WTC11 (cell line): ENCODE results near the gene NKD1. TPM values are rescaled to one million over a fixed set of nuclear protein-coding genes. Genes with fewer than 3 reads are reported as not detected.

Experiments used
- ATAC-seq: fragments of 200-7000 bp; cut with Tn5 transposase; 2 replicates; pipeline ENCODE4 v1.10.0; 2021; ENCODE audit warnings: mild to moderate bottlenecking, moderate library complexity
- CTCF ChIA-PET: fragments of 300-600 bp; sonication (Branson Sonifier 250); formaldehyde crosslinking; loops from one replicate; lab custom pipeline; 2021; ENCODE audit warnings: antibody characterized with exemption; lab: Charles Lee
- POLR2A ChIA-PET: fragments of 350-600 bp; sonication (Branson Sonifier 250); formaldehyde crosslinking; loops from one replicate; lab custom pipeline; 2021; ENCODE audit warnings: antibody characterized with exemption; lab: Charles Lee
- DNase-seq: peaks from one replicate; pipeline ENCODE4 v3.0.0; 2021; ENCODE audit warnings: low spot score
- H3K27ac Mint-ChIP-seq: 2 replicates; pipeline ENCODE4 v1.8.0; 2021; ENCODE audit warnings: mixed read lengths
- H3K27me3 Mint-ChIP-seq: 2 replicates; pipeline ENCODE4 v1.8.0; 2021; ENCODE audit warnings: low read depth, mild to moderate bottlenecking, moderate library complexity, mixed read lengths
- H3K36me3 Mint-ChIP-seq: 2 replicates; pipeline ENCODE4 v1.8.0; 2021; ENCODE audit warnings: mixed read lengths
- H3K4me1 Mint-ChIP-seq: 2 replicates; pipeline ENCODE4 v1.8.0; 2022; ENCODE audit warnings: mixed read lengths
- H3K4me3 Mint-ChIP-seq: 2 replicates; pipeline ENCODE4 v1.8.0; 2021; ENCODE audit warnings: mild to moderate bottlenecking, moderate library complexity, mixed read lengths
- H3K9me3 Mint-ChIP-seq: 2 replicates; pipeline ENCODE4 v1.8.0; 2021; ENCODE audit warnings: mixed read lengths
- AFF4 ChIP-seq: sonication (generic); formaldehyde crosslinking; IDR thresholded peaks from 2 replicates; pipeline ENCODE4 v1.8.1; 2023; ENCODE audit warnings: mild to moderate bottlenecking, missing genetic modification reagents, borderline replicate concordance
- ATF3 ChIP-seq: sonication (generic); formaldehyde crosslinking; conservative IDR thresholded peaks from 2 replicates; pipeline ENCODE4 v1.8.1; 2022; ENCODE audit warnings: mild to moderate bottlenecking, missing genetic modification reagents
- CDX4 ChIP-seq: fragments of 250-450 bp; sonication (Bioruptor Pico); IDR thresholded peaks from 2 replicates; pipeline ENCODE4 v1.9.0; 2021; ENCODE audit warnings: moderate library complexity, mild to moderate bottlenecking, inconsistent platforms, borderline replicate concordance
- ESRRA ChIP-seq: sonication (generic); formaldehyde crosslinking; IDR thresholded peaks from 2 replicates; pipeline ENCODE4 v1.8.1; 2022; ENCODE audit warnings: mild to moderate bottlenecking, missing genetic modification reagents, borderline replicate concordance
- FOXJ3 ChIP-seq: sonication (generic); formaldehyde crosslinking; IDR thresholded peaks from 2 replicates; pipeline ENCODE4 v1.9.0; 2021; ENCODE audit warnings: missing genetic modification reagents, mild to moderate bottlenecking, borderline replicate concordance
- FOXK1 ChIP-seq: sonication (generic); formaldehyde crosslinking; IDR thresholded peaks from 2 replicates; pipeline ENCODE4 v1.8.0; 2022; ENCODE audit warnings: mild to moderate bottlenecking, moderate library complexity, missing genetic modification reagents
- JAZF1 ChIP-seq: fragments of 250-450 bp; sonication (Bioruptor Pico); IDR thresholded peaks from 2 replicates; pipeline ENCODE4 v1.9.0; 2021; ENCODE audit warnings: moderate library complexity, mild to moderate bottlenecking, inconsistent platforms
- OVOL2 ChIP-seq: fragments of 250-450 bp; sonication (Bioruptor Pico); IDR thresholded peaks from 2 replicates; pipeline ENCODE4 v1.9.0; 2021; ENCODE audit warnings: mild to moderate bottlenecking, borderline replicate concordance
- PRRX2 ChIP-seq: fragments of 250-450 bp; sonication (Bioruptor Pico); IDR thresholded peaks from 2 replicates; pipeline ENCODE4 v1.8.0; 2021; ENCODE audit warnings: mild to moderate bottlenecking
- SOX15 ChIP-seq: fragments of 250-450 bp; sonication (Bioruptor Pico); IDR thresholded peaks from 2 replicates; pipeline ENCODE4 v1.9.0; 2021; ENCODE audit warnings: mild to moderate bottlenecking
- TEAD4 ChIP-seq: sonication (generic); formaldehyde crosslinking; IDR thresholded peaks from 2 replicates; pipeline ENCODE4 v1.8.0; 2022; ENCODE audit warnings: mild to moderate bottlenecking, missing genetic modification reagents
- USF1 ChIP-seq: sonication (generic); formaldehyde crosslinking; IDR thresholded peaks from 2 replicates; pipeline ENCODE4 v1.8.0; 2022; ENCODE audit warnings: mild to moderate bottlenecking, missing genetic modification reagents
- ZBTB43 ChIP-seq: sonication (generic); formaldehyde crosslinking; IDR thresholded peaks from 2 replicates; pipeline ENCODE4 v1.8.1; 2023; ENCODE audit warnings: mild to moderate bottlenecking, missing genetic modification reagents
- ZNF232 ChIP-seq: sonication (generic); formaldehyde crosslinking; IDR thresholded peaks from 2 replicates; pipeline ENCODE4 v1.8.0; 2022; ENCODE audit warnings: mild to moderate bottlenecking, missing genetic modification reagents
- ZNF423 ChIP-seq: fragments of 250-450 bp; sonication (Bioruptor Pico); IDR thresholded peaks from 2 replicates; pipeline ENCODE4 v2.1.2; 2022; ENCODE audit warnings: mild to moderate bottlenecking, moderate library complexity
- ZNF671 ChIP-seq: fragments of 250-450 bp; sonication (Bioruptor Pico); IDR thresholded peaks from 2 replicates; pipeline ENCODE4 v1.8.0; 2021; ENCODE audit warnings: mild to moderate bottlenecking
- total RNA-seq: library from RNA; stranded (reverse); gene quantifications from 3 replicates; pipeline ENCODE4 v1.2.3, GENCODE V29; 2021

Gene NKD1
- total RNA-seq, 1 experiment from 2014 or later = 6.0 TPM

- TF ChIP-seq CDX4 (no peak), AFF4 (CRISPR knock-in tag) (no peak), ZNF232 (CRISPR knock-in tag) (no peak)
These were observed 90.8 kb downstream of the NKD1 start (continued) for GRCh38 chr16:50638816-50639670.

GRCh38 chr16:50640391-50640790 is 92.2 kb downstream of the NKD1 start:
- no peak for ATAC-seq
- no peaks in the 10 kb centered on the region for H3K36me3 Mint-ChIP-seq
- POLR2A ChIA-PET = no interaction called here
- TF ChIP-seq ZNF232 (CRISPR knock-in tag) (no peak), ZBTB43 (CRISPR knock-in tag) (no peak), FOXK1 (CRISPR knock-in tag) (no peak), FOXJ3 (CRISPR knock-in tag) (no peak), SOX15 (no peak), JAZF1 (no peak)
- TF ChIP-seq, all 79 proteins: peak for 0
- peaks cover 8% of the 10 kb centered on the region for H3K4me1 Mint-ChIP-seq
- DNase-seq = no peak
- H3K9me3 Mint-ChIP-seq = no peaks in the 10 kb centered on the region
- CTCF ChIA-PET = interaction anchor here (0.6 to 1.7 kb wide), 4 partner anchors 46 to 166 kb away, joined by 3 to 6 read pairs (median 4); no protein-coding TSS in a partner anchor
- H3K27me3 Mint-ChIP-seq = no peaks in the 10 kb centered on the region
- no peak overlapping the region for H3K27ac Mint-ChIP-seq
- no peak overlapping the region for H3K4me3 Mint-ChIP-seq

GRCh38 chr16:50640919-50641817 is 93.0 kb downstream of the NKD1 start:
- no peak overlapping the region for H3K27ac Mint-ChIP-seq
- no peaks in the 10 kb centered on the region for H3K27me3 Mint-ChIP-seq
- TF ChIP-seq ATF3 = no peak

GRCh38 chr16:50641818-50642187 is 93.6 kb downstream of the NKD1 start:
- H3K36me3 Mint-ChIP-seq = no peaks in the 10 kb centered on the region
- H3K27me3 Mint-ChIP-seq = no peaks in the 10 kb centered on the region
- no peak overlapping the region for H3K4me3 Mint-ChIP-seq
- H3K4me1 Mint-ChIP-seq = peaks cover 15% of the 10 kb centered on the region
- no peak for DNase-seq
- no peaks in the 10 kb centered on the region for H3K9me3 Mint-ChIP-seq
- ChIA-PET CTCF (interaction anchor here (1.7 kb wide), 1 partner anchor 48 kb away, joined by 6 read pairs; no protein-coding TSS in a partner anchor), POLR2A (no interaction called here)
- no peak overlapping the region for H3K27ac Mint-ChIP-seq
- ATAC-seq = no peak
- TF ChIP-seq ZNF232 (CRISPR knock-in tag) (no peak), ESRRA (CRISPR knock-in tag) (no peak), TEAD4 (CRISPR knock-in tag) (no peak), ZNF671 (CRISPR knock-in tag) (no peak), OVOL2 (CRISPR knock-in tag) (no peak), FOXJ3 (CRISPR knock-in tag) (no peak), ZNF423 (CRISPR knock-in tag) (no peak), USF1 (no peak), AFF4 (CRISPR knock-in tag) (no peak), PRRX2 (CRISPR knock-in tag) (no peak)

More at GRCh38 chr16:50640919-50641817, 93.0 kb downstream of the NKD1 start:
- DNase-seq (no peak), ATAC-seq (no peak)
- Mint-ChIP-seq H3K4me1 (peaks cover 14% of the 10 kb centered on the region), H3K4me3 (no peak overlapping the region), H3K9me3 (no peaks in the 10 kb centered on the region), H3K36me3 (no peaks in the 10 kb centered on the region)
- ChIA-PET POLR2A (no interaction called here), CTCF (interaction anchor here (1.7 kb wide), 1 partner anchor 47 kb away, joined by 6 read pairs; no protein-coding TSS in a partner anchor)
